Measurements from ENCODE around the gene LIPJ. TPM values are rescaled to one million over a fixed set of nuclear protein-coding genes. Genes with fewer than 3 reads are reported as not detected.

LIPJ gene
- polyA plus RNA-seq, 1 donor from 2014 or later = 0.15 TPM

- H3K4me2 ChIP-seq (ENCODE audit: low read length) = no peak overlapping the region
- H3K27ac ChIP-seq (ENCODE audit: low read length) = no peak overlapping the region
- H3K4me3 ChIP-seq (ENCODE audit: low read length) = no peak overlapping the region
- H3K27me3 ChIP-seq (ENCODE audit: insufficient read depth, low read depth, low read length) = no peaks in the 10 kb centered on the region
- no peak overlapping the region for H3K9ac ChIP-seq (ENCODE audit: low read length)
- H2AFZ ChIP-seq (ENCODE audit: low read depth, low read length) = no peak overlapping the region
- H3F3A ChIP-seq (ENCODE audit: insufficient read depth, low read length, poor library complexity, severe bottlenecking) = no peaks in the 10 kb centered on the region
- no peaks in the 10 kb centered on the region for H3K79me2 ChIP-seq (replicated peaks; ENCODE audit: insufficient read depth, low read length)
- H3K36me3 ChIP-seq (ENCODE audit: insufficient read depth, low read length) = no peaks in the 10 kb centered on the region
- H4K20me1 ChIP-seq (ENCODE audit: insufficient read depth) = no peaks in the 10 kb centered on the region
- no peaks in the 10 kb centered on the region for H3K9me2 ChIP-seq (ENCODE audit: insufficient read depth, low read length)
- no peaks in the 10 kb centered on the region for H3K9me3 ChIP-seq (ENCODE audit: low read length)
- TF ChIP-seq SMC3 (conservative IDR thresholded peaks at IDR 0.05; ENCODE audit: poor library complexity) (no peak), EP300 (conservative IDR thresholded peaks at IDR 0.05; ENCODE audit: poor library complexity, severe bottlenecking) (no peak), EZH2 (IDR thresholded peaks at IDR 0.05; ENCODE audit: borderline replicate concordance, insufficient read depth, low read length, poor library complexity, severe bottlenecking) (no peak), CTCF (IDR thresholded peaks at IDR 0.05; ENCODE audit: poor library complexity, severe bottlenecking) (no peak), RAD21 (conservative IDR thresholded peaks at IDR 0.05) (no peak), TAF1 (IDR thresholded peaks at IDR 0.05; ENCODE audit: low read depth) (no peak), REST (IDR thresholded peaks at IDR 0.05; ENCODE audit: borderline replicate concordance) (no peak), POLR2AphosphoS5 (IDR thresholded peaks at IDR 0.05) (no peak), MXI1 (conservative IDR thresholded peaks at IDR 0.05; ENCODE audit: poor library complexity, severe bottlenecking) (no peak)
Observed at GRCh38 chr10:88544140-88544870, 42.3 kb upstream of the LIPJ start.

GRCh38 chr10:88545359-88545758 is 41.2 kb upstream of the LIPJ start:
- Histone ChIP-seq H3K27ac (ENCODE audit: low read length) (no peak overlapping the region), H3F3A (ENCODE audit: insufficient read depth, low read length, poor library complexity, severe bottlenecking) (no peaks in the 10 kb centered on the region), H3K9ac (ENCODE audit: low read length) (no peak overlapping the region), H3K79me2 (replicated peaks; ENCODE audit: insufficient read depth, low read length) (no peaks in the 10 kb centered on the region), H3K4me2 (ENCODE audit: low read length) (no peak overlapping the region), H3K36me3 (ENCODE audit: insufficient read depth, low read length) (no peaks in the 10 kb centered on the region), H3K27me3 (ENCODE audit: insufficient read depth, low read depth, low read length) (no peaks in the 10 kb centered on the region), H4K20me1 (ENCODE audit: insufficient read depth) (no peaks in the 10 kb centered on the region), H2AFZ (ENCODE audit: low read depth, low read length) (no peak overlapping the region), H3K4me3 (ENCODE audit: low read length) (no peak overlapping the region), H3K9me3 (ENCODE audit: low read length) (no peaks in the 10 kb centered on the region), H3K9me2 (ENCODE audit: insufficient read depth, low read length) (no peaks in the 10 kb centered on the region)
- TF ChIP-seq EZH2 (IDR thresholded peaks at IDR 0.05; ENCODE audit: borderline replicate concordance, insufficient read depth, low read length, poor library complexity, severe bottlenecking) (no peak), TAF1 (IDR thresholded peaks at IDR 0.05; ENCODE audit: low read depth) (no peak), REST (IDR thresholded peaks at IDR 0.05; ENCODE audit: borderline replicate concordance) (no peak), POLR2AphosphoS5 (IDR thresholded peaks at IDR 0.05) (no peak), MXI1 (conservative IDR thresholded peaks at IDR 0.05; ENCODE audit: poor library complexity, severe bottlenecking) (no peak), SMC3 (conservative IDR thresholded peaks at IDR 0.05; ENCODE audit: poor library complexity) (no peak), RAD21 (conservative IDR thresholded peaks at IDR 0.05) (no peak), CTCF (IDR thresholded peaks at IDR 0.05; ENCODE audit: poor library complexity, severe bottlenecking) (no peak), EP300 (conservative IDR thresholded peaks at IDR 0.05; ENCODE audit: poor library complexity, severe bottlenecking) (no peak)

All from neural cell (in vitro differentiated cells).